ENCODE measurements around the gene USP6. TPM values are rescaled to one million over a fixed set of nuclear protein-coding genes. Genes with fewer than 3 reads are reported as not detected.

The USP6 gene
- total and polyA plus RNA-seq, 4 donors: under 0.01 to 0.18 (median 0.05) TPM; not detected in 1

Small RNA genes within 50 kb of the gene (small RNA-seq; reads per million reads assigned to genes)
- gene AC012146.4: not detected

Other genes with a start within 250 kb of the USP6 start
- 1 to 10 TPM; 1.1 to 2.3 TPM for gene C17orf107, start 216.5 kb upstream of the USP6 start, total RNA-seq
- gene C17orf107, start 216.5 kb upstream of the USP6 start, polyA plus RNA-seq: 1 to 10 TPM in 1 of 2 donors, under 1 TPM in 1; 0.19 to 5.9 TPM
- gene CHRNE, start 212.9 kb upstream of the USP6 start, total RNA-seq: under 1 TPM; 0.19 to 0.84 TPM
- gene CHRNE, start 212.9 kb upstream of the USP6 start, polyA plus RNA-seq: 1 to 10 TPM in 1 of 2 donors, under 1 TPM in 1; 0.47 to 3.1 TPM
- gene GP1BA, start 183.8 kb upstream of the USP6 start, total RNA-seq: 1 to 10 TPM in 1 of 2 donors, not detected in 1; 2.3 TPM
- gene GP1BA, start 183.8 kb upstream of the USP6 start, polyA plus RNA-seq: under 1 TPM; 0.03 to 0.18 TPM
- 10 to 100 TPM; 28.5 to 40.7 TPM for gene SLC25A11, start 176.0 kb upstream of the USP6 start, total RNA-seq
- gene SLC25A11, start 176.0 kb upstream of the USP6 start, polyA plus RNA-seq: 10 to 100 TPM; 51.3 to 54.1 TPM
- gene RNF167, start 175.8 kb upstream of the USP6 start, total RNA-seq: 10 to 100 TPM; 15.9 to 23.4 TPM
- gene RNF167, start 175.8 kb upstream of the USP6 start, polyA plus RNA-seq: 10 to 100 TPM; 25.4 to 72.6 TPM
- gene PFN1, start 167.5 kb upstream of the USP6 start, total RNA-seq: 100 to 1,000 TPM; 150 to 672 TPM
- gene PFN1, start 167.5 kb upstream of the USP6 start, polyA plus RNA-seq: 100 to 1,000 TPM; 568 to 592 TPM
- 10 to 100 TPM; 26.3 to 27.5 TPM for gene ENO3, start 164.9 kb upstream of the USP6 start, total RNA-seq
- 100 to 1,000 TPM in 1 of 2 donors, 10 to 100 TPM in 1; 34.1 to 117 TPM for gene ENO3, start 164.9 kb upstream of the USP6 start, polyA plus RNA-seq
- 10 to 100 TPM; 18.6 to 19.8 TPM for gene SPAG7, start 148.2 kb upstream of the USP6 start, total RNA-seq
- gene SPAG7, start 148.2 kb upstream of the USP6 start, polyA plus RNA-seq: 10 to 100 TPM; 32.1 to 66.3 TPM
- 1 to 10 TPM; 7.8 to 9.6 TPM for gene CAMTA2, start 128.4 kb upstream of the USP6 start, total RNA-seq
- gene CAMTA2, start 128.4 kb upstream of the USP6 start, polyA plus RNA-seq: 10 to 100 TPM; 14.3 to 17.6 TPM
- gene INCA1, start 118.5 kb upstream of the USP6 start, total RNA-seq: under 1 TPM; 0.28 to 0.42 TPM
- under 1 TPM; 0.68 to 0.75 TPM for gene INCA1, start 118.5 kb upstream of the USP6 start, polyA plus RNA-seq
- gene KIF1C, start 118.1 kb upstream of the USP6 start, total RNA-seq: 10 to 100 TPM; 19.7 to 62.2 TPM
- gene KIF1C, start 118.1 kb upstream of the USP6 start, polyA plus RNA-seq: 10 to 100 TPM; 10.4 to 53.8 TPM
- gene SLC52A1, start 80.6 kb upstream of the USP6 start, total RNA-seq: under 1 TPM in 1 of 2 donors, not detected in 1; 0.28 TPM
- under 1 TPM; 0.08 to 0.11 TPM for gene SLC52A1, start 80.6 kb upstream of the USP6 start, polyA plus RNA-seq
- gene ZFP3, start 37.6 kb upstream of the USP6 start, total RNA-seq: 1 to 10 TPM; 1.6 TPM
- gene ZFP3, start 37.6 kb upstream of the USP6 start, polyA plus RNA-seq: under 1 TPM; 0.46 to 0.56 TPM
- gene ZNF232, start 4.2 kb upstream of the USP6 start, total RNA-seq: 1 to 10 TPM; 2.5 to 4.0 TPM
- 1 to 10 TPM; 2.9 to 3.0 TPM for gene ZNF232, start 4.2 kb upstream of the USP6 start, polyA plus RNA-seq
- gene ZNF594, start 75.8 kb downstream of the USP6 start, total RNA-seq: 1 to 10 TPM; 6.7 to 7.4 TPM
- gene ZNF594, start 75.8 kb downstream of the USP6 start, polyA plus RNA-seq: 1 to 10 TPM in 1 of 2 donors, under 1 TPM in 1; 0.76 to 1.5 TPM
- 1 to 10 TPM; 3.9 to 5.7 TPM for gene SCIMP, start 118.8 kb downstream of the USP6 start, total RNA-seq
- gene SCIMP, start 118.8 kb downstream of the USP6 start, polyA plus RNA-seq: 1 to 10 TPM; 3.0 TPM
- gene RABEP1, start 166.3 kb downstream of the USP6 start, total RNA-seq: 10 to 100 TPM; 21.5 to 26.6 TPM
- gene RABEP1, start 166.3 kb downstream of the USP6 start, polyA plus RNA-seq: 10 to 100 TPM; 13.3 to 19.7 TPM